HG03521 (cell line): Measurements from ENCODE around the gene PLP2.

Experiments
- ATAC-seq: cut with Tn5 transposase; IDR thresholded peaks from one replicate; pipeline ENCODE4 v1.9.1; 2021; ENCODE audit warnings: mild to moderate bottlenecking, moderate library complexity; ENCODE audit not compliant: unreplicated experiment

Gene PLP2

DNA sequence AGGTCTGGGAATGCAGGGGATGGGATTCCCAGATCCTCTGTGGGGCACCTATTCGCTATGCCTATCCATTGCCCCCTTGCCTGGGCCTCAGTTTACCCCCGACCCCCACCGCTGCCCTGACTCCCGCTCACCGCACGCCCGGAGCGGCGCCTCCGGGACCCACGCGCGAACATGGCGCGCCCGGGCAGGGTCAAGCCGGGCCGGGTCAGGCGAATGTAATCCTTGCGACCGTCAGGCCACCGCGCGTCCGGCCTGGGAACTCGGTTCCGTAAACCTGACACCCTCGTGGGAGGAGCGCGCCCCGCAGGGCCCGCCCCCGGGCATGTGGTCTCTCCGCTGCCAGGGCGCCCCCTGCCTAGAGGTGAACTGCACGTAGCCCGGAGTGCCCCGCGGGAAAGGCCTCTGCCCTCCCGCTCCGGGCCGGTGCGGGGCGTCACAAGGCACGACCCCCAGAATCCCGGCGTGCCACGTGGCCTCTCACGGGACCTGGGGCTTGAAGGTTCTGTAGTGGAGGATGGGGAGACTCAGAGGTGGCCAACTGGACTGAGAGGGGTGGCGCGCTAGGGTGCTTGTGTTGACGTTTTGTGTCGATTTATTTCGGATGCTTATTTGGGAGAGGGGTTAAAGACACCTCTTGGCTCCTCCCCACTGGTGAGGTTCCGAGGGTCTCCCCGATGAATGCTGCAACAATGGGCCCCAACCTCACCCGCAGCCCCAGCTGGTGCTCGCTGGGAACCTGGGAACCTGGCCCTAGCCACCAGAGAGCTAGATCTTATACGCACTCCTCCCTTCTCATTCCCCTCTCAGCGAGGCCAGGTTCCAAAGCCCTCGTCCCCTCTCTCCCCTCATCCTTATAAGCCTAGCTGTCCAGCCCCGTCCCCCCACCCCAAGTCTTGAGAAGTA, 14.7 kb downstream of the PLP2 start, which contains the start of gene PRICKLE3:
TSS of gene PRICKLE3 (minus strand) at position 249 of the 903 bp plus-strand sequence. CDS start at position 173, 76 bp downstream.
- peak; percentile 20 for ATAC-seq

DNA sequence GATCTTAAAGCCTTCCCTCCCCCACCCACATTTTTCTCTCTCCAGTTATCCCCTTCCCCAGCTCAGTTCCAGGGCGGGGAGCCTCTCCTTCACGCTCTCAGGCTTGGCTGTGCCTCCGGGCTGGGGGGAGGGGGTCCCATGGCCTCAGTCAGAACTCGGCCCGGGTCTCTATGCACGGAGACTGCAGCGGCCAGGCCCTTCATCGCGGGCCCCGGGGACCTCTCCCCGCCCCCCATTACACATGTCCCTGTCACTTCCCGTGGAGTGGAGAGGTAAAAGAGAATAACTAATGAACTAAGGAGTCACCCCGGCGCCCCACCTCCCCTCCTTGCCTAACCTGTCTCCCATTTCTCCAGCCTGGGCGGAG, 15.3 kb downstream of the PLP2 start:
- no peak for ATAC-seq

- no peak for ATAC-seq
These were observed 15.8 kb downstream of the PLP2 start for GRCh38 chrX:49187526-49187925.

DNA sequence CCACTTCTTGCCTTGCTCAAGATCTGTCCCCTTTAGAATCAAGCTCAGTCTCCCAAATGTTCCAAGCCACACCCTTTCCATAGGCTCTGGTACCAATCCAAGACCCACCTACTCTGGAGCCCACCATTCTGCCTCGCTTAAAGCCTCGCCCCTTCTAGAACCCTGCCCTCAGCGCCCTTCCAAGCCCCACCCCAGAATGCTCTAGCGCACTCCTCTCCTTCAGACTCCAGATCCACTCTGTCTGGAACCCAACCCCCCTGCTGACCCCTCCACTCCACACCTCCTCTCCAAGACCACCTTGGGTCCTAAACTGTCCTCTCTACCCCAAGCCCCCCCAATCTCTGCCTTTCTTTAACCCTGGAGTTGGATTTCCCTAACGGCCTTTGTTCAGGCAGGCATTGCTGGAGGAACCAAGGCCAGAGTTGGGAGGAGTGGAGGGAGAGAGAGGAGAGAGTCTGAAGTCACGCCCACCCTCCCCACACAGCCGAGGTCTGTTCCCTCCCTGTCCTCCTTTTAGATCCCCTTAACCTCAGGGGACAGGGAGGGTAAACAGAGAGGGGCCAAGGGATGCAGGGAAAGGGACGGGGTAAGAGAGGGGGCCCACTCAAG, 16.9 kb downstream of the PLP2 start:
- no peak for ATAC-seq

- ATAC-seq, result no peak
These were observed 17.9 kb downstream of the PLP2 start for GRCh38 chrX:49189606-49190005.

DNA sequence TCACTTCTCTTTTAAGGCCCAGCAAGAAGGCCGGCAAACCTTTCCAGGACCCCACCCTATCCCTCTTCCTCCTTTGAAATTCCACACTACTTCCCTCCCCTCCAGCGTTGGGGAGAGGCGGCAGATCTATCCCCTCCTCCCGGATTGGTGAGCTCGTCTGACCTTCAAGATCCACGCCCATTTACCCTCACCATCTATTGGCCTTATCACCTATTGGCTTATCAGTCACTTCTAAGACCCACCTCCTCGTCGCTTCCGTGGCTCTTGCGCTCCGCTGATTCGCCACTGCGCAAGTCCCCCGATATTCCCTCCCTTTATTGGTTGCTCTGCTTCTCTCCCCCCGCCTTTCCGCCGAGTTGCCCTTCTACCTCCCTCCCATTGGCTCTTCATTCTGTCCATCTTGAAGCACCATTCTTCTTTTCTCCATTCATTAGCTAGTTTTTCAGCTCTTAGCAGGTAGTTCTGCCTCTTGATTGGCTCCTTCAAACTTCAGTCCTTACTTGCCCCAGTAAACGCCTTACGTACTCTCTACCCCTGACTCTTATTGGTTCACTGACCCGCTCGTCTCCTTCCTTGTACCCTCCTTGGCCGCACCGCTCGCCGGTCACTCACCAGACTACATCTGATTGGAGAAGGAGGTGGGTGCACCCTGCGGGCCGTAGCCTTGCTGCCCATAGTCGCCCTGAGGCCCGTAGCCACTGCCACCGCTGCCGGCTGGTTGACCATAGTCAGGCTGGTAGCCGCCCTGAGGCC, 19.3 kb downstream of the PLP2 start:
- ATAC-seq, result peak; percentile 91

- peak; percentile 7 for ATAC-seq
These were observed 19.9 kb downstream of the PLP2 start for GRCh38 chrX:49191574-49192011.

GRCh38 chrX:49192722-49193328, 21.1 kb downstream of the PLP2 start:
- ATAC-seq, result no peak

DNA sequence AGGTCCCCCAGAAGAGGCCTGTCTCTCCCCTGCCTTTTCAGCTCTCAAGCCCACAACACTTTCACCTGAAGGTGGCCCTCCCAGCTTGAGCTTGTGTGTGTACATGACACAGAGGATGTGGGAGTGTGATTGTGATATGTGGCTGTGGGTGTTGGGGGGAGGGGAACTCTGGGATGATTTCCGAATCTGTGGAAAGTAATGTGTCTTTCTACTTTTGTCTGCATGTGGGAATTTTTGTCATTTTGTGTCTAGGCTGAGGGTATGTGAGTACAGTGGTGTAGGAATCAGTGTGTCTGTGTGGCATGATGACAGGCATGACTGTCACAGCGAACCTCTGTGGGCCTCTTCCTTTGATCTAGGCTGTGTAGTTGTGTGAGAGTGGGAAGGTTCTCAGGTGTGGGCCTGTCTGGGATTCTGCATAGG, 21.9 kb downstream of the PLP2 start:
- ATAC-seq, result no peak

- no peak for ATAC-seq
These were observed 25.9 kb downstream of the PLP2 start for GRCh38 chrX:49197543-49198087.

DNA sequence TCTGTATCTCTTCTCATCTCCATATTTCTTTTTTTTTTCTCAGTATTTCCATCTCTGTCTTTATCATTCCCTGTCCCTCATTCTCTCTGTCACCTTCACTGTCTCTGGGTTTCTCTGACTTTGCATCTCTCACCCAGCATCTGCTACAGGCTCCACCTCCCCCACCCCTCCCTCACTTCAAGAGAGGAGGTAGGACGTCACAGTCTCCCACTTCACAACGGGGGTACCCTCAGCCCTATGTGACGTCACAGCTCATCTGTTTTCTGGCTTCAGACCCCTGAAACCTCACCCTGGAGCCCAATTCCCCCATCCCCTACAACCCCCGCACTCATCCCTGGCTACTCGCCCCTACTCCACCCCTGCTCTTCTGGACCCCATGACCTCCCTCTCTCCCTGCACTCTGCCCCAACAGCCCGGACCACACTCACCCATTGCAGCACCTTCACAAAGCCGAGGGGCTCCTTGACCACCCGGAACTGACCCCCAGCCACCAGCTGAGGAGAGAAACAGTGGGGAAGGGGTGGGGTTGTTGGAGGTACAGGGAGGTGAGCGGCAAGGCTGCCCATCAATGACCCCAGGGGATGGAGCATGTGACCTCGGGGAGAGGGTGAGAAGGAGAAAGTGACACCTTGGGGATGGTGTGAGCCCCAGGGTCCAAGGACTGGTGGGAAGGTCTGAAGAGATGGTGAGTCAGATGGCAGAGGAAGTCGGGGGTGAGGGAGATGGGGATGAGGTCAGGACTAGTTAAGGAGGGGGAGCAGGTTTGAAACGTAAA, 27.0 kb downstream of the PLP2 start:
- ATAC-seq, result no peak

GRCh38 chrX:49199315-49199595, 27.6 kb downstream of the PLP2 start:
- ATAC-seq, result no peak

DNA sequence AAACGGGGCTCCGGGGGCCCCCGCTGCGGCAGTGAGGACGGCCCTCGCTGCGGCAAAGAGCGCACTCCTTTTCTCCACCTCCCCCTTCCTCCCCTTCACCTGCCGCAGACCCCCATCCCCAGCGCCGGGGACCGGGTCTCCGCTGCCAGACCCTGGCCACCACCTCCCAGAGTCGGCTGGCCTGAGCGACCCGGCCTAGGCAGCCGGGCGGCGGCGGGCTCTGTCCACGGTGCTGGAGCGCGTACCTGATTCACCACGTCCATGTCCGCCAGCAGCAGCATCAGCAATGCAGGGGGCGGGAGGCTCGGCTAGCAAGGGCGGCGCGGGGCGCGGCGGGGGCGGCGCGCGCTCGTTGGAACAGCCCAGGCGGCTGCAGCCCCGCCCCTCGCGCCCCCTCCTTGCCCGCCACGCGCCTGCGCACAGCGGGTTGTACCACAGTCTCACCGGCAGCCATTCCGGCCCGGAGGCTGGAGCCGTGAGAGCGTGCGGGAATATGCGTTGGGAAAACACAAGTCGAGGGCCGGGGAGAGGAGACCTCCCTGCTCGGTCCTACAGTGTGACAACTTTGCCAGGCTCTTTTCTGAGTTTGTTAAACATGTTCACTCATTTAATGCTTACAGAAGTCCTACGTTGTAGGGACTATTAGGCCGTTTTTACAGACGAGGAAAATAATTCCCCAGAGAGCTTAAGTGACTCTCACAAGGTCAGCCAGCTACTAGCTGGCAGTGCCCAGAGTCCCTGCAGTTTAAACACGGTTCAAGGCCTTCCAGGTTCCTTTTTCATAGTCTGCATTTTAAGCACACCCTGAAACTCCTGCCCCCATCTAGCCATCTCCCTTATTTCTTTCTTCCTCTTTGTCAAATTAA, 28.4 kb downstream of the PLP2 start, which contains the start of gene SYP:
TSS of gene SYP (minus strand) at position 288 of the 866 bp plus-strand sequence. CDS start at position 281, 7 bp downstream.
- peak; percentile 98 for ATAC-seq

- no peak for ATAC-seq
These were observed 30.3 kb downstream of the PLP2 start for GRCh38 chrX:49202022-49202421.

DNA sequence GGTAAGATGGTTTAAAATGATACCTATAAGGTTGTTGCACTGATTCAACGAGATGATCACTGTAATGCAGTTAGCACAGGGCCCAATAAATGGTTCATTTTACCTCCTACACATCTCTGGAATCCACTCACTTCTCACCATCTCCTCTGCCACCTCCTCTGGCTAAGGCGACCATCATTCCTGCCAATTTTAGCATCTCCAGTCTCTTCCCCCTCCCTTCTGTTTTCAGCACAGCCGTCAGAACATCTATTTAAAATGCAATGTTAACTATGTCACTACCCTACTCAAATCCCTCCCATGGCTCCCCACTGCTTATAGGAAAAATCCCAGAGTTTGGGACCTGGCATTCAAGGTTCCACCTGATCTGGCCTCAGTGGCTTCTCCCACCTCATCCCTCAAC, 31.8 kb downstream of the PLP2 start:
- no peak for ATAC-seq

DNA sequence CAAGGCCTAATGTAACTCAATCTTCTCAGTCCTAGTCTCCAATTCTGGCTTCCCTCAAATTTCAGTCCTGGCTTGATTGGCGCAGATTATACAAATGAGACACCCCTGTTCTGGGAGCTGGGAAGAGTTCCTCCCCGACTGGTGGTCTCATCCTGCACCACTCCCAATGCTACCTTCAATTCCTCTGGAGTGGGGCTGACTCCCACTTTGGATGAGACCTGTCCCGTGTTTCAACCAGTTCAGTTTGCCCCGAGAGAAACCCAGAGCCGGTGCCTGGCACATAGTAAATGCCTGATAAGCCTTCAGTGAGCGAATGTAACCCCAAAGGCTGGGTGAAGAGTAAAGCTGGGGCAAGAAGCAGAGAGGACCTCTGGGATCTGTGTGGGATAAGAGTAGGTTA, 32.3 kb downstream of the PLP2 start:
- no peak for ATAC-seq

GRCh38 chrX:49204709-49205108, 33.0 kb downstream of the PLP2 start:
- no peak for ATAC-seq

GRCh38 chrX:49205443-49205842, 33.7 kb downstream of the PLP2 start:
- no peak for ATAC-seq

- ATAC-seq, result no peak
These were observed 34.8 kb downstream of the PLP2 start for GRCh38 chrX:49206543-49206942.
